ENCODE data around the gene UBXN6.

UBXN6 gene

DNA sequence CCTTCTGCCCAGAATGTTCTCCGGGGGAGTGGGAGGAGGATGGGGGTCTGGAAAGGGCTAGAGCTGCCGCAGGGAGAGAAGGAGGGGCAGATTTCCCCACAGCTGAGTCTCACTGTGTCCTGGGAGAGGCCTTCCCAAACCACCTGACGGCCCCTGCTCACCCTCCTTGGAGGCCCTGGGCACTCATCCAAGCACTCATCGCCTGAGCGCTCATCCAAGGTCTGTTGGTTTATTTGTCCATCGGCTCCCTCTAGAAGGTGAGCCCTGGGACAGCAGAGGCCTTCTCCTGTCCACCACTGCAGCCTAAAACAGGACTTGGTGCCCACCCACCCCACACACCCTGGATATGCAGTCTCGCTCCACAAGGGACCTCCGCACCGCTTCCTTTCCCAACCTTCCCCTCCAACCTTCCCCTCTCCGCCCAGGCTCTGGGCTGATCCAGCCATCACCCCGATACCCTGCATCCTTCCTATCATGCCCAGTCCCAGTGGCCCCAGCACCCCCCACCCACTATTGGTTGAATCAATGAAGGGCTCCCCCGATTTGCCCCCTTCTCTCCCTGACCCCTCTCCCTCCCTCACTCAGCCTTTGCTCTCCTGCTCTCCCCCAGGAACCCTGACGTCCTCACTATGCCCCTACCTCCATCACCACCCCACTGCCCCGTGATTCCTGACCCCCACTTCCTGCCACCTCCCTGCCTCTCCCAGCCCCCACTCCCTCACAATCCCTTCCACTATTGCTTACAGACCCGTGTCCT is 1.7 kb downstream of the UBXN6 start:
- peak; percentile 76 for DNase-seq

DNA sequence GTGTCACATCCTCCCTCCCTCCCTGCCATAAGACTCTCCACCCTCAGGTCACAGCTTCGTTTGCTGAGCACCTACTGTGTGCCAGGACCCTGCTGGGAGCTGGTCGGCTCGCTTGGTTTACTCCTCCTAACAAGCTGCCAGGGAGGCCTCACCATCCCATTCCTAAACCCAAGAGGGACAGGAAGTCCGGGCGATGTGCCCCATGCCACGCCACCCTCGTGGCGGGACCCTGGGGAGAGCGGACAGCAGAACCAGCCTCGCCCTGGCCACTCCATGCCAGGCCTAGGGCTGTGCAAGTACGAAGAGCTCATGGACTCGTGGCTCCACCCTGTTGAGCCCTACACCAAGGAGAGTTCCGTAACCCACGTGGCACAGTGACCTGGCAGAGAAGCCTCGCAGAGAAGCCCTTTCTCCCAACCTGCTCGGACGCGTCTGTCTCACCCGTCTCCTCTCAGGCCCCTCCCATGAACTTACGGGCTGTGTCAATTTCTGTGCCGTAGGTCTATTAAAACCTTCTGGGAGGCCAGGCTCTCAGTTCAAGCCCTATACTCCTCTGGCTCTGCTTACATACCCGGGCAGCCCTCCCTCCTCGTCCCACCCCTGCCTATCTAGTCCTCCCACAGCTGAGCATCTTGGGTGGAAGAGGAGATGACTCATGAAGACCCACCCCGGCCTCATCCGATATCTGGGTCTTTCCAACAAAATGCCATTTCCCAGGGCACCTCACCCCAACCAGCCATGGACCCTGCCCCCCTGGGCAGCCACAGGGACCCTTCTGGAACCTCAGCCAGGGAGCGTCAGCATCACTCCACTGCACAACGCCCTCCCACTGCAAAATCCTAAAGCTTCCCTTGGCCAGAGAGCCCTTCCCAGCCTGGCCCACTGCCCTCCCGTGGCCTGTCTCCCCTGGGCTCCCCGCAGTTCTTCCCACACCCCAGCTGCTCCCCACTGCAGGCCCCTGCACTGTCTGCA is 2.6 kb downstream of the UBXN6 start:
- DNase-seq: no peak

DNA sequence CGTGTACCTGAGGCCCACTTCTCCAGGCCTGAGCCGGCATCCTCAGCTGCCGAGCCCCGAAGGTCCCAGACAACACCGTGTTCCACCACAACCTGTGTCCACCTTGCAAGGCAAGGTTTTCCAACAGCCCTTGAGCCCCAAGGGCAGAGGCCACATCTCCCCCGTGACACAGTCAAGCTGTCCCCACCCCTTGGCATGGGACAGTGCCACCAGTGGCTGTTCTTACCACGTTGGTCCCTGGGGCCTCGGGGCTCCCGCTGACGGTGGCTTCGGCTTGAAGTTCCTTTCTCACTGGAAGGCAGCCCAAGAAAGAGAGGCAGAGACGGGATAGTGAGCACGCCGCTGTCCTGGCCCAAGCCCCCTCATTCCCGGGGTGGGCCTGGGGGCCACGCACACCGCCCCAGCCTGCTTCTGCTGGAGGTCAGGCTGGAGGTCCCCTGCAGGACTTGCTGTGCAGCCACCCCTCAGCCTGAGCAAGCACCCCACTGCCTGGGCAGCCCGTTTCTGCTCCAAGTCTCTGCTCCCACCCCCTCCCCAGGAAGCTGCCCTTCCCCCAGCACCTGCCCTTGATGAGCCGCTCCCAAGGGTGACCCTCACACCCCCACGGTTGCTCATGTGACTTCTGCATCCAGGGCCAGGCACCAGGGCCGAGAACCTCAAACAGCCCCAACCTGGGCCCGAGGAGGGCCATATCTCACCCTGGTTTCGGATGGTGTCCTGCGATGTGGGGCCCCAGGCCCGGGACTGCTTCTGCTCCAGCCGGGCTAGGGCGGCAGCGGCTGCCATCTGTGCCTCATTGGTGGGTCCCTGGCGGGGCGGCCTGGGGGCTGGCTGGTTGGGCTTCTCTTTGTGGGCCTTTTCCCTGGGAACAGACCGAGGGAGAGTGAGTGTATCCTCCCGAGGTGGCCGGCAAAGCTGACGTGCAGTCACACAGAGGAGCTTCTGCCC is 4.1 kb downstream of the UBXN6 start:
- DNase-seq: no peak

DNA sequence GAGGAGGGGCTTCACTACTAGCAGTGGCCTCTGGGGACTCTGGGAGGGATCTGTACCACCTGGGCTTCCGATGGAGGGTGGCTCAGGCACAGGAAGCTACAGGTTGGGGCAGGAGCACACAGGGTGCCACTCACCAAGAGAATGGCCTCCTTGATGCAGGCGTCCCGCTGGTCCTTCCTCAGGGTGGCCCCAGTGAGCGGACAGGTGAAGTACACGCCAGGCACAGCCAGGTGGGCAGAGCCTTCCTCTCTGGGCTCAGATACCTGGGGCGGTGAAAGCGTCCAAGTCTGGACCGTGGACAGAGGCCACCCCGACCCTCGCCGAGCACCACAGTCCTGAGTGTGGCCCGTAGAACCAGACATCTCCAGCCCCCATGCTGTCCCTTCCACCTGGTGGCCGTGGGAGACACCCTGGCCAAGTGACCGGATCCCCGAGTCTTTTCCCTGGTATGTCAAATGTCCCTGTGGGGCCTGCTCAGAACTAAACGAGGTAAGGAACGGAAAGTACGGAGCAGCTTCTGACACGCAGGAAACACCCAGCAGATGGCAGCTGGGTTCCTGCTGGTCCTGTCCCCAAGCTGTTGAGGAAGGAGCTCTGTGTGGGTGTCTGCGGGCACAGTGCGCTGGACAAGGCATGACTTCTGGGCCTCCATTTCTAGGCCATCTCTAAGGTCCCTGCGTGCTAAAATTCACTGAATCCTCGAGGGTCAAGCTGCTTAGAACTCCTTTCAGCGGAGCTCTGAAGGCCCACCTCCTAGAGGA is 5.2 kb downstream of the UBXN6 start:
- DNase-seq: no peak

DNA sequence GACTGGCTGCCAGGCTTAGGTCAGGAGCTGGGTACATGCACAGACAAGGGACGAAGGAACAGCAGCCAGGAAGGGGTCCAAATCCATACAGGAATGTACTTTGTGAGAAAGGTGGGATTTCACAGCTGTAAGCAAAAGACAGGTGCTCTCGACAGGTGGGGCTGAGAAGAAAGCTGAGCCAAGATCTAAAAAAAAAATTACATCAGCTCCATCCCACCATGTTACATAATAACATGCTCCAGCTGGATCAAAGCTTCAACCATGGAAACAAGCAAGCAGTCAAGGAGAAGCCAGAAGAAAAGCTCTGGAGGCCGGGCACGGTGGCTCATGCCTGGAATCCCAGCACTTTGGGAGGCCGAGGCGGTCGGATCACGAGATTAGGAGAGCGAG is 8.0 kb downstream of the UBXN6 start:
- DNase-seq: no peak

DNA sequence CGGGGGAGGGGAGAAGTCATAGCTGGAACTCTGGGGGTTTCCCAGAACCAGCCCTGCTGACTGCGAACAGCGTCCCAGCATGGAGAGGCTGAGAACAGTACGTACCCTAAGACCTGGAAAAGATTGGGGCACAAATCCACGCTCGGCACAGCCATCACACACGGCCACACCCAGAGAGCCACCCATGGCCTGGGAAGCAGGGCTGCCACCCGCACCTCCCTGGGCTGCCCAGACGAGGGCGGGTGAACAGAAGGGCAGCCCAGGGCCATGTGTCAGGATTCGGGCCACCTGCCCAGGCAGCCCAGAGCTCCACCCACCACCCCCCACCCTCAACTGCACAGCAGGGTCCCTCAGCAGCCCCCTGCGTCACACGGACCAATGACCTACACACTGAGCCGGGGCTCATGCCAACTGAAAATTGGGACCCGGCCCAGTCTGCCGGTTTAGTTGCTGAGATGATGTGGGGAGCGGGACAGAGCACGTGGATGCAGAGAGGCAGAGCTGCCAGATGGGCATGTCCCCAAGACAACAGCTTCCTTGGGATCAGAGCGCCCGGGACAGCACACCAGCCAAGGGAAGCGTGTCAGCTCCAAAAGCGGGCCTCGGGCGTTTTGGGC is 8.5 kb downstream of the UBXN6 start:
- peak; percentile 74 for DNase-seq

DNA sequence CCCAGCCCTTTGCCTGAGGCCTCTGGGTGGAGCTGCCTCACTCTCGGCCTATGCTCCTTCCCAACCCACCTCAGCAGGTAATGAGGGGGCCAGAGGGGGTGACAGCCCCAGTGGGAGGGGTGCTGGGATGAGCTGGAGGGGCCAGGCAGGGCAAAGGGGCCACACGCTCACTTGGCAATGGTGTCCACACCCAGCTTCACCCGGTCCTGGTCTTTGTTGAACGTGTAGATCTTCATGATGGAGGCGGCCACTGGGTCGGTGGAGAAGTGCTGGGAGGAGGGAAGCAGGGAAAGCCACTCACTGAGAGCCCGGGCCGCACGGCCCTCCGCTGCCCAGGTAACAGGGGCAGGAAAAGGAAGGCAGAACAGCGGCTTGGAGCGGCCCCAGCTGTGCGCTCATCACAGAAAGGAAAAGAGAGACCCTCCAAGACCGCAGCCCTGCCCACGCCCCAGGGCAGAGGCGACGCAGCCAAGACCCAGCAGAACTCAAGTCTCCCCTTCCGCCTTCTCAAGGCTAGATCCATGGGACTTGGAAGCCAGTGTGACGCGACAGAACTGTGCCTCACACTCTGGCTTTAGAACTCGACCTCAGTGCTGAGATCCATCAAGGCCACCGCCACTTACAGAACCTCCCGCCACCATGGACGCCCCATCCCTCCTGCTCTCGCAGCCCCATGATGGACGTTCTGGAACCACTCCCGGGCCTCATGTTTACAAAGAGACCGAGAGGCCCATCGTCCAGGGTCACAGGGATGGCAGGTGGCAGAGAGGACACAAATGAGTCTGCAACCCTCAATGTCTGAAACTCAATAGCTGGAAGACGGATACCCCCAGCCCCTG is 9.2 kb downstream of the UBXN6 start:
- peak; percentile 70 for DNase-seq

DNA sequence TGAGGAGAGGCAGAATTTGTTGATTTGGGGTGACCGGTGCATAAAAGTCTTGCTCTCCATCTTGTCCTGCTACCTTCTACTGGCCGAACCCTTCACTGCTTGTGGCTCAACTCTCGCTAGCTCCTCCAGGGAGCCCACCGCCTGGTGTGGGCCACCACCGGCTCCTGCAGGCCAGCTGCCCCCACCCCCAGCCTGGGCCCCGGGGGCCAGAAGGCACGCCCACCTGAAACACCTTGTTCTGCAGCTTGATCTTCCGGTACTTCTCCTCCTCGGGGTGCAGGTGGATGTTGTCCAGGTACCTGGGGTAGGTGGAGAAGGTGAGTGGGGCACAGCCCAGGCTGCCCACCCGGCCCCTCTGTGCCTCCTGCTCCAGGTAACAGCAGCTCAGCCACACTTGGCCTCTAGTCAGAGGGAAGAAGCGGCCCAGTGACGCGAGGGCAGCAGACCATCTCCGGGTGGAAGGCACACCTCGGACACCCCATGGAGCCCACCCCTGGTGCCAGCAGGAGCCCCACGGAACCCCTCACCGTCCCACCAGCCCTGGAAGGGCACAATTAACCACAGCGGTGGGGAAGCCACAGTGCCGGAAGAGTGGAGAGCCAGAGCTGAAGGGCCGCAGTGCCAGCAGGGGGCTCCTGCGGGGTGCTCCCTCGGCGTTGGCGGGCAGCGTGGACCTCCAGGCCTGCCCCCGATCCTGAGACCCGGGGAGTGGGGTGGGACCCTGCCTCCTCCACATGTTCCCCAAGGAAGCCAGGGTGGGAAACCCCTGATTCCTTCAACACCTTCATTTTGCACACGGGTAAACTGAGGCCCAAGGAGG is 10.1 kb downstream of the UBXN6 start:
- no peak for DNase-seq

DNA sequence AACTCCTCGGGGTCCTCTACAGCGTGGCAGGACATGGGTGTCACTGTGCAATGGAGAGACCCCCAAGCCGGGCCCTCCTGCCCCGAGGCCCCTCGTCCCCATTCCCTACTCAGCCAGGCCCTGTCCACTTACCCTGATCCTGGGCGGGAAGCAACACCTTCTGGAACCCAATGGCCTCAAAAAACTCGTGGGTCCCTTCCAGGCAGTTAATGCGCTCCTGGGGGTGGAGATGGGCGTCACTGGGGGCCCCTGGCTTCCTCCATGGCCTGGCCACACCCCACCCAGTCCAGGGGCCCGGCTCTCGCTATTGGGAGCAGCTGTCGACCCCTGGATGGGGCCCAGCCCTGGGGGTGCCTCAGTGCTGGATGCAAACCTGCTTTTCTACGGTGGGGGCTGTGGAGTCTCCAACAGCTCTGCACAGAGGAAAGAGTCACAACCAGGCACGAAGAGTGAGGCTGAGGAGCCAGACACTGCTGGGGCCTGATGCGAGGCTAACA is 10.8 kb downstream of the UBXN6 start:
- DNase-seq: no peak

DNA sequence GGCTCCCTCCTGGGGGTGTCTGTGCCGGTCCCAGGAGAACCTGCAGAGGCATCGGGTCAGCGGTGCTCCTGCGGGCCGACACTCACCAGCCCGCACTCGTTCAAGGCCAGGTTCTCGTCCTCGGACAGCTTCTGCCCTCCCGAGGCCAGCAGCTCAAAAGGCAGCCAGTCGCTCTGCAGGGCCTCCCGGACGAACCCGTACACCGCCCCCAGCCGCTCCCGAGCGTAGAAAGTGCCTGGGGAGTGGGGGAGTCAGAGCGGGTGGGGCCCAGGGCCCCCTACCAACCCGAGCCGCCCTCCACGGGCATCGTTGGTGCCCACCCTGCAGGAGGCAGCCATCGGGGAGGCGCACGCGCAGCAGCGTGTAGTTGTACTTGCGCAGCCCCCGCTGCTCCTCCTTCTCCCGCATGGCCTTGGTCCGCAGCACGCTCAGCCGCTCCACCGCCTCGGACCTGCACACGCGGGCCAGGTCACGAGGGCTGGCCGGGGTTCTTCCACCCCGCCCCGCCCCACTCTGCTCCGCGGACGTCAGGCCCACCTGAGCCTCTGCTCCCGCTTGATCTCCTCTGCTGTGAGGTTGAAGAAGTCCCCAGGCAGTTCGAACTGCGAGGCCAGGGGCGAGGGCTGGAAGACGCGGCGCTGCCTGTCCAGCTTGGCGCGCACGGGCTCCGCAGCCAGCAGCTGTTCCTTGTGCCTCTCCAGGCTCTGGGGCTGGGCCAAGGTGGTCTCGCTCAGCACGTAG is 11.5 kb downstream of the UBXN6 start:
- no peak for DNase-seq

DNA sequence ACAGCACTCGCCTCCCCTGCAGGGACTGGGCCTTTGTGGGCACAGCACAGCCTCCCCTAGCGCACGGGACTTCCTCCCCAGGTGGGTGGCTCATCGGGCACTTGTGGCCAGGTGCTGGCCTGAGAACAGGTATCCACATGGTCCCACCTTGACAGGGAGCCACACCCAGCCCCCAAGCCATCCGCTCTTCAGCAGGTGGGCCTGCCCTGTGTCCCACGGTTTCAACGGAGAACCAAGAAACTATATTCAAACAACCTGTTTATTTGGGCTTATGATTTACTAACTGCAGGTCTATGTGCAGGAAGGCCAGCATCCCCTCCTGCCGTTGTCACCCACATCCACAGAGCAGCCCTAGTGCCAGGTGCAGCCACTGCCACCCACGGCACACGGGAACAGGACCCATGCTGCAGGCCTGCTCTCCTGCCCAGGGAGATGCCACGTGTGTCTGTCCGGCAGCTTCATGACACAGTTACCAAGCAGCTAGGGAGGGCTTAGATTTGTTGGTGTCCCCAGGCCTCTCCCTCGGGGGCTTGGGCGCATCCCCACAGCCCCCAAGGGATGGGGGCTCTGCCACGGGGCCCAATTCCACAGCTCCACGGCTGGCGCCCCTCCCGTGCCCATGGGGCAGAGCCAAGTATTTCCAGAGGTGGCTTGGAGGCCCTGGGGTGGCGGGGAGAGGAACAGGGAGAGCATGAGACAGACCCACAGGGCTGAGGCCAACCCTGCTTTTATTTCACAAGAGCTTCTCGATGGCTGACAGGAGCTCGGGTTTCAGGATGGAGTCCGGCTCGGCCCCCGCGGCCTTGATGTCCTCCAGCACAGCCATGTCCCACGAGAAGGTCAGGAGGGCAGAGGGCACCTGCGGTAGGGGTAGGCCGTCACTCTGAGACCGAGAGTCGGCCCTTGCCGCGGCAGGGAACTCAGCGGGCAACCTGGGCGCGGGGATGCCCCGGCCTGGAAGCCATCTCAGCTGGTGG is 12.5 kb downstream of the UBXN6 start:
- no peak for DNase-seq

DNA sequence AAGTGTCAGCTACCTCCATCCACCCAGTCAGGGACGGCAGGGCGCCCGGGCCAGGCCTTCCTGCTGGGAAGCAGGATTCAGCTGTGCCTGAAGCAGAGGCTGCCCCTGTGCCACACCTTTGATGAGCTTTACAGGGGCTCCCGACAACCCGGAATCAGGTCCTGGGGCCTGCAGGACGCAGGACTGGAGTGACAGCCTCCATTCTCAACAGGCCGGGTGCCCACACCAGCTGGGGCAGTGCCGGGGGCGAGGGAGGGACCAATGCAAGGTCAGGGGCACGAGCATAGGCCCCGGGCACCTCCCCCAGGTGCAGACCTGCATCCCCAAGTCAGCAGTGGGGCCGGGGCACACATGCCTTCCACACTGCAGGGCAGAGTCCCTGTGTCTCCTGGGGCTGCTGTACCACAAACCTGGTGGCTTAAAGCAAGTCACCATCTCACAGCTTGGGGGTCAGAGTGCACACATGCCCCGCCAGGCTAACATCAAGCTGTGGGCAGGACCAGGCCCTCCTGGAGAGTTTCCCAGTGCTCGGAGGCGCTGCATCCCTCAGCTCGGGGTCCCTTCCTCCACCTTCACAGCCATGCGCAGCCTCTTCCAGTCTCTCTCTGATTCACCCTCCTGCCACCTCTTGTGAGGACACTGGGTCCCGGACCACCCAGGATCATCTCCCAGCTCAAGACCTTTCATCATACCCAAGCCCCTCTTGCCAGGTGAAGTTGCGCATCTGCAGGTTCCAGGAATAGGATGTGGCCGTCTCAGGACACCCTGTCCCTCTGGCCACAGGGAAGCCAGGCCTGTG is 13.4 kb downstream of the UBXN6 start:
- no peak for DNase-seq

DNA sequence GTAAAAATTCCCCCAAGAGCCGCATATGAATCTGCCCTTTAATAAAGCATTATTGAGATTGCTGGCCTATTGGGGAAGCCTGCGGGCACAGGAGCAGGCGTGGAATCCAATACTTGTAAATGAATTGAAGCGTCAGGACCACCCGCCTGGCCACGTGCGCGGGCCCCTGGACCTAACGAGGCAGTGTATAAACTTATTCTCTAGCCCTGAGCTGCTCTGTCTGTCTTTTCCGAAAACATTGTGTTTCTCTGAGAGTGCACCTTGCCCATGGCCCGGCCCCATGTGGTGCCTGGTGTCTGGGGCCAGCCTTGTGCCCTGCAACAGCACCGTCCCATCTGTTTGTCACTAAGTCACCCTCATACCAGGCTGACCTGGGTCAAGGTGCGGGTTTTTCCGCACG is 14.4 kb downstream of the UBXN6 start:
- no peak for DNase-seq

DNA sequence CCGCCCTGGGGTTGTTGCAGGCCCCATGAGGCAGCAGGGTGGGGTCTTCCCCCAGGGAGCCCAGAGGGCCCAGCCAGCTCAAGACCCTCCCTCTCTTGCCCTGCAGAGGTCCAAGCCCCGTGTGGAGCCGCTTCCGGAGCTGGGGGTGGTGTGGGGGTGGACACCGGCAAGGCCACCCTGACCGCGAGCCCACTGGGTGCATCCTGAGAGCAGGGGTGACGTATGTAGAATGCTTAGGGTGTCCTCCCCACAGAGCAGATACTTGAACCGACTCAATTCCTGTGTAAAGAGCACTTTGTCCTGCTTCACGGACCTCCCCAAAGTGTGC is 14.8 kb downstream of the UBXN6 start:
- no peak for DNase-seq

DNA sequence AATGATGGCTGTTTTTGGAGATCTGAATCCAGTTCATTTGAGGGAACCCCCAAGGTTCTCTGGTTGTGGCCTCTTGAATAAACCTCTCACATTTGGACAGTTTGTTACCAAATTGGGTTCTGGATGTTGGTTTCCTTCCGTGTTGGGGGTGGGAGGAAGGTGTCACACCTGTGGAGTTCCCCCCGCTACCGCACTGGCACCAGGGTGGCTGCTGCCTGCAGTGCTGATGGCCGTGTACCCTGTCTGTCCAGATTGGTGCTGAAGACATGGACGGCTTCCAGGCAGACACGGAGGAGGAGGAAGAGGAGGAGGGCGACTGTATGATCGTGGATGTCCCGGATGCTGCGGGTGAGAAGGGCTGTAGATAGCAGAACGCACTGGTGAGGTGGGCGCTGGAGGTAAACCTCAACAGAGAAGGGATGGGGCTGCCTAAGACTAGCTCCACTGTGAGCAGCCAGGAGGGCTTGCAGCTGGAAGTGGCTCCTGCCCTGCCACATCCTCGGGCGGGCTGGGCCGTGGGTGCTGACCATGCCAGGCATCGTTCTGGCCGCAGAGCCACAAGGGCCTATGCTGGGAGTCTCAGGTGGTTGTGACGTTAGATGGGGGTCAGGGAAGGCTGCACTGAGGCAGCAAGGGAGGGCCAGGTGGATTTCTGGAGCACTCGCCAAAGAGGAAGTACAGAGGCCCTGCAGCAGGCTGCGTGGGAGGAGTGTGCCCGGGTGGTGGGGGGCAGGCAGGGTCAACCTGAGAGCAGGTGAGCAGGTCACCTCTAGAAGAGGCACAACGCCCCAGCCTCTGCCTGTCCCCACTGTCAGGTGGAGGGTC is 15.4 kb downstream of the UBXN6 start:
- no peak for DNase-seq

DNA sequence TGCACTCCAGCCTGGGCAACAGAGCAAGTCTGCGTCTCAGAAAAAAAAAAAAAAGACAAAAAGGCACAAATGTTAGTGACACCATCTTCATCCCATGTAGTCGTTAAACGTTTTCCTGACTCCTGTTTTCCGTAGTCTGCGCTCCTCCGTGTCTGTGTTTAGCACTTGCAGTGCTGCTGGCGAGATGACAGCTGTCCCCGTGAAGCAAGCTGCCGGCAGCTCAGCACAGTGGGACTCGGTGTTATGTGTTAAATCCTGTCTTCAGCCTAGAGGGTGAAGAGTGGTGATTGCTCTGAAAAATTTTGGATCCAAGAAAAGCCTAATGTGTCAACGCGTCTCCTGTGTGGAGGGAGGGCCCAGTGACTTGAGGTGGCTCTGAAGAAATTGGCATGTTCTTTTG is 18.4 kb downstream of the UBXN6 start:
- DNase-seq: no peak

Data from NCI-H1092 (cell line).